GM18508 (cell line): ENCODE results near the gene GMPPA.
A peak's percentile ranks its signal among the peaks of the same experiment; 100 is the strongest.

Experiments used
- ATAC-seq: cut with Tn5 transposase; IDR thresholded peaks from one replicate; pipeline ENCODE4 v1.9.1; 2021; ENCODE audit warnings: moderate number of reproducible peaks; ENCODE audit not compliant: insufficient read depth, unreplicated experiment

The GMPPA gene

DNA sequence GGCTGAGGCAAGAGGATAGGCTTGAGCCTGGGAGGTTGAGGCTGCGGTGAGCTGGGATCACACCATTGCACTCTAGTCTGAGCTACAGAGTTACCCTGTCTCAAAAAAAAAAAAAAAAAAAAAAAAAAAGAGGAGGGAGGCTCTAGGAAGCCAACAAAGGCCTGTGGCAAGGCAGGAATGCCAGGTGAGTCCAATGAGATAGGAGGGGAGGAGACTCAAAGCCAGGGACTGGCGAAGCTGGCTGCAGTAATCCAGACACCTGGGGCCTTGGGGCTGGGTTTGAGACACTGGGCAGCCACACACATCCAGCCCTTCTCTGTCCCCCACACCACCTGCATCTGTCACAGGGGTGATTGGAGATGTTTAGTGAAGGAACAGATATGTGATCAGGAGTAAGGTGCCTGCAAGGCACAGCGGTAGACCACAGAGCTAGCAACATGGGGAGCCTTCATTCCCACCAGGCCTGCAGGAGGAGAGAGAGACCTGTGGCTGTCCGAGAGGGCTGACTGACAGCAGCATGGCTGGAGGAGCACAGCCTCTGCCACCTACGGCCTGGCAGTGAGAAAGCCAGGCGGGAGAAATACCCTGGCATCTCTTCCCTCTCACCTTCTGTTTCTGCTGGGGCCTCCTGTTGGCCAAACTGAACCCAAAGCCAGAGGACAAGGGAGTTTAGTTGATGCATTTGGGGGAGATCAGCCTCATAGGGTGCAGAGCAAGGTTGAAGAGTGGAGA, 35.4 kb downstream of the GMPPA start:
- no peak for ATAC-seq

DNA sequence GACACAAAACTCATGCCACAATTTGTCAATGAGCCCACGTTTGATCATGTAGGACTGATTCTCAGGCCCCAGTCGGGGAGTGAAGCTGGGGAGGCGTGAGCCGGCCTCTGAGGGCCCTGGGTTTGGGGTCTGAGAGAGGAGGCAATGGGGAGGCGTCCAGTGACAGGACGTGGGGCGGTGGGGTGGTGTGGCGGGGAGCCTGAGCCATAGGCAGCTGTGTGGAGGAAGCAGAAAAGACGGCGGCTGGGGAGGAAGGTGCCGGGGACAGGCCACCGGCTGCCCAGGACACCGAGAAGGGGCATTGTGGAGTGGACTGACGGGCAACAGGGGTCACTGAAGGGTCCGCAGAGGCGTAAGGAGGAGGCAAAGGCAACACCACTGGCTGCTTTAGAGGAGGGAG, 37.7 kb downstream of the GMPPA start:
- no peak for ATAC-seq

GRCh38 chr2:219536967-219537366, 38.3 kb downstream of the GMPPA start:
- no peak for ATAC-seq

GRCh38 chr2:219537657-219538488, 39.2 kb downstream of the GMPPA start:
- ATAC-seq: no peak

DNA sequence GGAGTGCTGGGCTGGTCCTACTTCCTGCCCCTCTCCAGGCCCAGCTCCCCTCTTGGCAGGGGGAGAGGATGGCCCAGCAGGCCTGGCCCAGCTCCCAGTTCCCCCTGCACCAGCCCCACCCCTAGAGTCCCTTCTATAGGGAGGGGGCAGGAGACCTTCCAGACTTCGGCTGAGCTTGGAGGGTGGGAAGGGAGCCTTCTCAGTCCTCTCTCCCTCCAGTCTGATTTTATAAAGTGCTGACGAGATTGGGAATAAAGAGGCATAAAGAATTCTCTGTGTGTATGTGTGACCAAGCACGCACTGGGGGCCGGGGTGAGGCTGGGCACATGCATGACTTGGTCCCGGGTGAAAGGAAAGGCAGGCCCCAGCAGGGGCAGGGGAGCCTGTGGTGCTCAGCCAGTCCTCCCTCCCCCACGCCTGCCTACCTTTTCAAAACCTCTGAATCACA, 39.8 kb downstream of the GMPPA start:
- no peak for ATAC-seq

GRCh38 chr2:219538956-219539788, 40.5 kb downstream of the GMPPA start:
- ATAC-seq: no peak

DNA sequence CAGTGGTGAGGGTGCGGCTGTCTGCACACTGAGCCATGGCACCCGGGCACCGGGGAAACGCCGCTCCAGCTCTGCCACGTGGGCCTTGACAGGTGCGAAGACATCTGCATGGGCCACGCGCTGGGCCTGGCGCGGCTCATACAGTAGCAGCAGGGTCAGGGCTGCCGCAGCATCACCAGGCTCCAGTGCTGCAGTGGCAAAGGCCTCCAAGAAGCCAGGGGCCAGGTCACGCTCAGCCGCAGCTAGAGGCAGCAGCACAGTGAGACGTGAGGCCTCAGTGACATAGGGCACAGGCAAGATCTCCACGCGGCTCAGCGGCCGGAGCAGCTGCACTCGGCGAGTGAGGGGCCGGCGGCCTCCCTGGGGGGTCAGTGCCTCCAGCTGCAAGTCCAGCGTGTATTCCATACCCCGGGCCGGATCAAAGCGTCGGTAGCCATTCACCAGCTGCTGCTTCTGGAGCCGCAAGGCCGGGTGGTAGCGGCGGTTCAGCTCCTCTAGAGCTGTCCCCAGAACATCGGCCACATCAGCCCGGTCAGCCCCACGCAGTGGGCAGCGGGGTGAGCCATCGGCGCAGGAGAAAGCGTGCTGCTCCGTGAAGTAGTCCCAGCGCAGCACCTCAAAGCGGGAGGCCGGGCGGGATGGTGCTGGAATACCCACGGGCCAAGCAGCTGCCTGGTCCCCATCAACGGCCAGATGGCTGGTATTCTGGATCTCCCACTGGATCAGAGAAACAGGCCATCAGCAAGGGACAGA, 41.4 kb downstream of the GMPPA start:
- no peak for ATAC-seq

DNA sequence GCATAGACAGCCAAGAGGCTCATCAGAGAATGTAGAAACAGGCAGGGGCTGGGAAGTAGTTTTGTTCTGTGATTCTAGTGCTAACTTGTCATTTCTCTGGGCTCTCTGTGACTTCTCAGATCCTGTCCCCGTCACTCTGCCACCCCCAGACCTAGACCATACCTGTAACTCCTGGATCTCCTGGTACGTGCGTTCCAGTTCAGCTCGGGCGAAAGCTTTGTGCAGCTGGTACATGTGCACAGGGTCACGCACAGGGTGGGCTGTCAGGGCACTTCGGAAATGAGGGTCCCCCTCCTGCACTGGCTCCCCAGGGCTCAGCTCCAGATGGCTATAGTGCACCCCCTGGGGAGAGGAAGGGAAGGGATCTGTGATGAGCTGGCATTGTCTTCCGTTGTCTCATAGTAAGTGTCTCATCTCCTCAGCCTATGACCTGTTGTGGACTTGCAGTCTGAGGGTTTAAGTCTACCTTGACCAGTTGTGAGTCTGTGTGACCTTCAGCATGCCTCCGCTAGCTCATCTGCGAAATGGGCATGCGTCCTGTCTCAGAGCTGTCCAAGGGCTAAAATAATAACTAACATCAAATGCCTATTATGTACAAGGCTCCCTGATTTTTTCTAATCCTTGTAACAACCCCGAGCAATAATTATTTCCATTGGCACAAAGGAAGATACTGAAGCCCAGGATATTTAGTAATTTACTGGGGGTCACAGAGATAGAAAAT, 42.3 kb downstream of the GMPPA start:
- no peak for ATAC-seq

DNA sequence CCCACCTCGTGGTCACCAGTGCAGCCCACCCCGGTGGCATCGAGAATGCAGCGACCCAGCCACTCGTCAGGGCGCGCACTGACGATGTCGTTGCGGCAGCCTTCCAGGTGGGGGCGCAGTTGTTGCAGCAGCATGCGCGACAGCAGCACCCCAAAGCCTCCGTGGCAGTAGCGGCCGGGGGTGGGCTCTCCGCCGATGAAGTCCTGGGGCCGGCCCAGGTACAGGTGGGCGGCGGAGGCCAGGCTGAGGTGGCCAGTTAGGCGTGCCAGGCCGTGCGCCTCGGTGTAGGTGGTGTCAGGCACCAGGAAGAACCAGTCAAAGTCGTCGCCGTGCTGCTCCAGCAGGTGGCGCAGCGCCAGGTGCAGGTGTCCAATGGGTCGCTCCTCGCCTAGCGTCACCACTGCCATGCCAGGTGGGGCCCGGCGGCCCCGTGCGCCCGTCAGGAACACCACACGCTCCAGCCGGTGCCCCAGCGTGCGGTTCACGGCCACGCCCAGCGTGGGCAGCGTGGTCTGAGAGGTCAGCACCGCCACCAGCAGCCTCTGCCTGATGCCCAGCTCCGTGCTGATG, 43.0 kb downstream of the GMPPA start:
- peak; percentile 55 for ATAC-seq

DNA sequence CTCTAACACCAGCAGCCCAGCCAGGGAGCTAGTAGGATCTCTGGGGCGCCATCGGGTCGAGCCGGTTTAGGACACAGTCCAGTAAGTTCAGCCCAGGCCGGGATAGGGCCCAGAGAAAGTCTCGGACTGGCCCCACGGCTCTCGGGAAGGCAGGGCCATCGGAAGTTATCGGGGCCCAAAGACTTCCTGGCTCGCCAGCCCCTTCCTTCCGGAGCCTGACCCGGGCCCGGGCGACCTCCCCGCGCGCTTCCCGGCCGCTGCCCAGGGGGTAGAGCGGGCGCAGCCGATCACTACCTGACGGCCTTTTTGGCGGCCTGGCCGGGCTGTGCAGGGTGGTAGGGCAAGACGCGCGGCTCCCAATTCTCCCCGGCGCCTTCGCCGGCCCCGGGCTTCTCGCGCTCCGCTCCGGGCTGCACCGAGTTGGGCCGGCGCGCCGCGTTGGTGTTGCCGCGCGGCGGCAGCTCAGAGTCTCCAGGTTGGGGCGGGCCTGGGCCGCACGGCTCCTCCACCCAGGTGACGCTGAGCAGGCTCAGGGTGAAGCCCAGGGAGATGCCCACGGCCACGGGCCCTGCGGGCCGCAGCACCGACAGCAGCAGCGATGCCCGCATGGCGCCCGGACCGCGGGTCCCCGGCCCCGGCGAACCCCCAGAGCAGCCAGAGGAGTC, 44.4 kb downstream of the GMPPA start:
- peak; percentile 17 for ATAC-seq

GRCh38 chr2:219543596-219544358, 45.1 kb downstream of the GMPPA start, which contains the start of the genes CHPF and TMEM198:
Gene CHPF, minus strand, starts transcription at chr2:219543809. Its CDS starts 271 bp downstream, at chr2:219543538.
Gene TMEM198, plus strand, starts transcription at chr2:219544028. Its CDS starts 700 bp downstream, at chr2:219544728.
- peak; percentile 59 for ATAC-seq

GRCh38 chr2:219544567-219544966, 45.9 kb downstream of the GMPPA start:
- ATAC-seq: no peak

DNA sequence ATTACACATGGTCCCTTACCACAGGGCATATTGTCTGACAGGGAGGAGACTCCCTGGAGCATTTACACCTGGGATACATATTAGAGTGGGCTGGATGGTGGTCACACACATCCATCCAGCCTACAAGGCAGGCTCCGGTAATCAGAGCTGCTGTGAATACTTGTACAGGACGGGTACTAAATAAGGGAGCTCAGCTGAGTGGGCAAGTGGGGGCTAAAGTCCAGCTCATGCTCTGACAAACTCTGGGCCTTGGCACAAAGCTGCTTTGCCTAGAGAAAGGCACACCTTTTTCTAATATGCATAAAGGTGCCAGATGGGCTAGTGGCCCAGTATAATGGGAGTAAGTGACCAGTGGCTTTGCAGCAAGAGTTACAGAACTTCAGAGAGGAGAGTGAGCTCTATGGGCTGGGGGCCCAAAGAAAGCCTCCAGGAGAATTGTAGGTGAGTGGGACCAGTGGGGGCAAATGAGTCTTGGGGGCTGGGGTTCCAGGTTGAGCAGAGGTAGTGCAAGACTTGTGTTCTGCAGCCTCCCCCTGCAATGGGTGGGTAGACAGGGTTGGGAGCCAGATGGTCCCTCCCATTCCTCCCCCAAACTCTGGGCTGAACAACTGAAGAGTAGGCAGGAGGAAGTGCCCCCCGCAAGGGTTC, 46.7 kb downstream of the GMPPA start:
- ATAC-seq: no peak

DNA sequence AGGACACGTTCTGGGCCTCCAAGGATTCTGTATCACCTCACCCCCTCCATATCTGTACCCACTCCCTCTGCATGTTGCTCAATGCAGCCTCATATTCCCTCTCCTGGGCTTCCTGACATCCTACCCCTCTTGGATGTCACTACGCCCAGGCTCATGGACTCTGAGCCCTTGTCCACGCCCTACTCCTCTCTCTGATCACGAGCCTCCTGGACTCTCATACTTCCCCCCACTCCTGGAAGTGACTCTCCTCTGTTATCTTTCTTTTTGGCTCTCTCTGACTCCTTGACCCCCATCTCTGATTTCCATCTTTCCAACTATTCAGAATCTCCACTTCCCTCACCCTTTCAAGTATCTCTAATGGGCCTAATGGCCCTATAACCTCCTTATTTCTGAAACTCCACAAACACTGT, 47.3 kb downstream of the GMPPA start:
- ATAC-seq: no peak

DNA sequence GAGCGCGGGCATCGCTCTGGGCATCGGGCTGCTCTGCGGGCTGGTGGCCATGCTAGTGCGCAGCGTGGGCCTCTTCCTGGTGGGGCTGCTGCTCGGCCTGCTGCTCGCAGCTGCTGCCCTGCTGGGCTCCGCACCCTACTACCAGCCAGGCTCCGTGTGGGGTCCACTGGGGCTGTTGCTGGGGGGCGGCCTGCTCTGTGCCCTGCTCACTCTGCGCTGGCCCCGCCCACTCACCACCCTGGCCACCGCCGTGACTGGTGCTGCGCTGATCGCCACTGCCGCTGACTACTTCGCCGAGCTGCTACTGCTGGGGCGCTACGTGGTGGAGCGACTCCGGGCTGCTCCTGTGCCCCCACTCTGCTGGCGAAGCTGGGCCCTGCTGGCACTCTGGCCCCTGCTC, 48.9 kb downstream of the GMPPA start:
- no peak for ATAC-seq

- no peak for ATAC-seq
Observed at GRCh38 chr2:219548990-219549389, 50.3 kb downstream of the GMPPA start.

GRCh38 chr2:219549619-219550018, 50.9 kb downstream of the GMPPA start:
- ATAC-seq: no peak
